Stomach (tissue), 9 donors: ENCODE measurements around the gene IL20RA. TPM values are rescaled to one million over a fixed set of nuclear protein-coding genes. Genes with fewer than 3 reads are reported as not detected.

ENCODE experiments used
- DNase-seq, 2 donors: peaks; one replicate each; pipeline versions ENCODE4 v3.0.0 to v3.0.0-alpha.2; 2013 to 2019
- H3K27ac ChIP-seq, 5 donors: fragments of 200-600 bp in 4 of 5; sonication (generic) in 4 of 5; one replicate each; pipeline ENCODE4 v1.5.1; 2013 to 2019; ENCODE audit warnings: mild to moderate bottlenecking in 1 of 5, moderate library complexity in 1 of 5
- H3K27me3 ChIP-seq, 3 donors: fragments of 200-600 bp; sonication (generic); one replicate each; pipeline ENCODE4 v1.5.1; 2017 to 2019; ENCODE audit warnings: mixed run types in 1 of 3
- H3K36me3 ChIP-seq, 4 donors: fragments of 200-600 bp; sonication (generic); 1 replicate in 3 of 4; 2 replicates in 1 of 4; pipeline ENCODE4 v1.5.1; 2016 to 2019
- H3K4me1 ChIP-seq, 4 donors: fragments of 200-600 bp; sonication (generic); one replicate each; pipeline ENCODE4 v1.5.1; 2016 to 2019
- H3K4me3 ChIP-seq, 4 donors: fragments of 200-600 bp; sonication (generic) in 3 of 4; one replicate each; pipeline ENCODE4 v1.5.1; 2016 to 2019; ENCODE audit warnings: mild to moderate bottlenecking in 1 of 4
- H3K9me3 ChIP-seq, 4 donors: fragments of 200-600 bp; sonication (generic); one replicate each; pipeline ENCODE4 v1.5.1; 2016 to 2019
- EP300 ChIP-seq: sonication (generic); formaldehyde crosslinking; IDR thresholded peaks from one replicate; pipeline ENCODE4 v1.6.1; 2017; ENCODE audit warnings: antibody characterized with exemption
- POLR2A ChIP-seq, 4 donors: fragments of 450-650 bp; IDR thresholded peaks; one replicate each; pipeline ENCODE4 v1.6.1; 2016; ENCODE audit warnings: antibody characterized with exemption in 4 of 4, control low read depth in 2 of 4, mild to moderate bottlenecking in 1 of 4, moderate library complexity in 1 of 4
- POLR2AphosphoS5 ChIP-seq, 3 donors: sonication (generic); formaldehyde crosslinking; IDR thresholded peaks; one replicate each; pipeline ENCODE4 v1.6.1; 2016; ENCODE audit warnings: antibody characterized with exemption in 3 of 3
- WGBS, 5 donors: extraction: QIAGEN DNeasy Blood & Tissue Kit in 3 of 5; methylation state at CpG; one replicate each; pipeline versions ENCODE4 v1.1.5 to v1.1.7; 2013 to 2018; 5-methylcytosine and 5-hydroxymethylcytosine counted together
- intact Hi-C: fragments of 100-400 bp; cut with DNase I; formaldehyde crosslinking; loops from one replicate; pipeline ENCODE4 v1.15.1; 2023; ENCODE audit warnings: low total_unique reads
- polyA plus RNA-seq, 3 donors: library from polyadenylated mRNA; stranded (reverse); fragments of 200-250 nt; gene quantifications; one replicate each; pipeline ENCODE4 v1.2.3, GENCODE V29; 2013
- total RNA-seq, 5 donors: library from RNA; depleted of rRNA; stranded (reverse); fragments of >200 nt; gene quantifications; one replicate each; pipeline versions ENCODE4 v1.1.0 to v1.2.3, GENCODE V29; 2014 to 2016
- TF ChIP-seq, protein P1 (sequence below), 7 experiments: fragments of 450-650 bp in 4 of 7; fragments of 200-600 bp in 3 of 7; sonication (generic) in 3 of 7; IDR thresholded peaks; one replicate each; pipeline ENCODE4 v1.5.1; 2016 to 2019; ENCODE audit warnings: antibody characterized with exemption in 7 of 7, control low read depth in 2 of 7, mild to moderate bottlenecking in 1 of 7
- donor health status: healthy with polysubstance abuse.
- donor health status: Bipolar disorder and iron deficiency.
- donor health status: healthy.

The IL20RA gene
- total and polyA plus RNA-seq, 8 donors = 0.45 to 38.5 (median 7.0) TPM

GRCh38 chr6:137011406-137011805 lies 33.4 kb downstream of the IL20RA start:
- no peak overlapping the region for H3K4me3 ChIP-seq
- no peaks in the 10 kb centered on the region for H3K9me3 ChIP-seq
- no peak overlapping the region for H3K27ac ChIP-seq
- H3K27me3 ChIP-seq = no peaks in the 10 kb centered on the region
- peaks cover 0 to 20% (median 10%) of the 10 kb centered on the region in 4 donors for H3K36me3 ChIP-seq
- no peak for DNase-seq
- peaks cover 0 to 4% (median 0%) of the 10 kb centered on the region in 4 donors for H3K4me1 ChIP-seq
- TF ChIP-seq EP300 (no peak), POLR2A (IDR thresholded peaks at IDR 0.05) (no peak), POLR2AphosphoS5 (IDR thresholded peaks at IDR 0.05) (no peak)
- TF ChIP-seq, protein P1, sequence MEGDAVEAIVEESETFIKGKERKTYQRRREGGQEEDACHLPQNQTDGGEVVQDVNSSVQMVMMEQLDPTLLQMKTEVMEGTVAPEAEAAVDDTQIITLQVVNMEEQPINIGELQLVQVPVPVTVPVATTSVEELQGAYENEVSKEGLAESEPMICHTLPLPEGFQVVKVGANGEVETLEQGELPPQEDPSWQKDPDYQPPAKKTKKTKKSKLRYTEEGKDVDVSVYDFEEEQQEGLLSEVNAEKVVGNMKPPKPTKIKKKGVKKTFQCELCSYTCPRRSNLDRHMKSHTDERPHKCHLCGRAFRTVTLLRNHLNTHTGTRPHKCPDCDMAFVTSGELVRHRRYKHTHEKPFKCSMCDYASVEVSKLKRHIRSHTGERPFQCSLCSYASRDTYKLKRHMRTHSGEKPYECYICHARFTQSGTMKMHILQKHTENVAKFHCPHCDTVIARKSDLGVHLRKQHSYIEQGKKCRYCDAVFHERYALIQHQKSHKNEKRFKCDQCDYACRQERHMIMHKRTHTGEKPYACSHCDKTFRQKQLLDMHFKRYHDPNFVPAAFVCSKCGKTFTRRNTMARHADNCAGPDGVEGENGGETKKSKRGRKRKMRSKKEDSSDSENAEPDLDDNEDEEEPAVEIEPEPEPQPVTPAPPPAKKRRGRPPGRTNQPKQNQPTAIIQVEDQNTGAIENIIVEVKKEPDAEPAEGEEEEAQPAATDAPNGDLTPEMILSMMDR (IDR thresholded peaks at IDR 0.05) = no peak
- intact Hi-C loops = no loop called here
- 77 to 86% (median 86%) methylated on average over 2 of the region's 2 CpGs for WGBS, 5 donors

DNA sequence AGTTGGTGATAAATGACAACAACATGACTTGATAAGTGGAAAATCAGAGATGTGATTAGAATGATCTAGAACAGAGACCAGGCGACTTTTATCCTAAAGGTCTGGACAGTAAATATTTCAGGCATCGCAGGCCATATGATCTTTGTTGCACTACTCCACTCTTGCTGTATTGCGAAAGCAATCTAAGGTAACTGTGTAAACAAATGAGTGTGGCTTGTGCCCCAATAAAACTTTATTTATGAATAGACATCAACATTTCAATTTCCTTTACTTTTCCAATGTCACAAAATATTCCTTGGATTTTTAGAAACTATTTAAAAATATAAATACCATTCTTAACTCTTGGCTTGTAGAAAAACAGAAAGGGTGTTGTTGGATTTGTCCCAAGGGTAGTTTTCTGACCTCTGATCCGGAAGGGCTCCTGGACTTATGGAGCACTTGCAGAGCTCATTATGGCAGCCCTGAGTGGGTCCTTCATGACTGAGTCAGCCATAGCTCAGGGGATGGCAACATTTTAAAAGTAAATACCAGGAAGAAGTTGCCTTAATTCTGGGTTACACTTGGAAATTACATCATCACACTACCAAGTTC lies 34.5 kb downstream of the IL20RA start:
- no peaks in the 10 kb centered on the region for H3K4me1 ChIP-seq
- intact Hi-C loops = no loop called here
- DNase-seq = no peak
- H3K27ac ChIP-seq = no peak overlapping the region
- H3K36me3 ChIP-seq = peaks cover 0 to 28% (median 16%) of the 10 kb centered on the region in 4 donors
- no peaks in the 10 kb centered on the region for H3K27me3 ChIP-seq
- WGBS, 5 donors = 93 to 97% (median 95%) methylated on average over 4 of the region's 4 CpGs
- no peak overlapping the region for H3K4me3 ChIP-seq
- no peaks in the 10 kb centered on the region for H3K9me3 ChIP-seq
- TF ChIP-seq POLR2AphosphoS5 (IDR thresholded peaks at IDR 0.05) (no peak), POLR2A (IDR thresholded peaks at IDR 0.05) (no peak), EP300 (no peak)
- TF ChIP-seq, protein P1 (IDR thresholded peaks at IDR 0.05) = no peak

DNA sequence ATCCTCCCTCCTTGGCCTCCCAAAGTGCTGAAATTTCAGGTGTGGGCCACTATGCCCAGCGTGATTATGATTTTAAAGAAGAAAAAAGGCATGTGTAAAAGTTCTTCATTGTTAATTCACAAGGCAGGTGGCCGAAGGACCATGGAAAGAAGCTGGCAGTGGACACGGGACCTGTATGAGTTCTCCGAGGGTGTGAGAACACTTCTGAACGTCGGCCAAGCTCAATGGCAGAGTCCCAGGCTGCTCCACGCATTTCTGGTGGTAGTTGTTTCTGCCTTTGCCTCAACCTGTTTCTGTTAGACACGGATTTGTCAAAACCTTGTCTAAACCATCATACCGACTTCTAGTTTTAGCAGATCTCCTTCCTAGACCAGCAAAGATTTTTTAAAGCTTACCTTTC lies 36.6 kb downstream of the IL20RA start:
- H3K27me3 ChIP-seq = no peaks in the 10 kb centered on the region
- peaks cover 0 to 29% (median 16%) of the 10 kb centered on the region in 4 donors for H3K36me3 ChIP-seq
- no peak overlapping the region for H3K27ac ChIP-seq
- no peaks in the 10 kb centered on the region for H3K9me3 ChIP-seq
- TF ChIP-seq, protein P1 (IDR thresholded peaks at IDR 0.05) = no peak
- no peak for TF ChIP-seq POLR2A (IDR thresholded peaks at IDR 0.05)
- TF ChIP-seq EP300 = no peak
- no peak for TF ChIP-seq POLR2AphosphoS5 (IDR thresholded peaks at IDR 0.05)
- no peak overlapping the region for H3K4me3 ChIP-seq
- DNase-seq = no peak
- 83 to 90% (median 89%) methylated on average over 9 of the region's 9 CpGs for WGBS, 5 donors
- no peaks in the 10 kb centered on the region for H3K4me1 ChIP-seq
- intact Hi-C loops = no loop called here

DNA sequence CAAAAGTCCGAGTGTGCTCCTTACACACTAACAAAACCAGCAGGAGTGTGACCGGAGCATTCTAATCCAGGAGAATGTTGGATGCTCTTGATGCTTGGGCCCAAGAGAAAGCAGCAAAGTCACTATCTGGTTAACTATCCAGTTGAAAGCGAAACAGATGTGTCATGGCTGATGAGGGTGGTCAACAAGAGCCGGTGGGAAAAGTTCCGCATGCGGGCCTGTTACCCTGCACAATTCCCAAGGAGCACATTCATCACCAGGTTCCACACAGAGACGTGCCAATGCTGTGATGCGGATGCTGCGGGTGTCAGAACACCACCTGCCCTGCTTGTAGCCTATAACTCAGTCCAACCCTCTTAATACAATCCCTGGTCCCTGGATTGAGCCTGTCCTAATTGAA lies 38.7 kb downstream of the IL20RA start:
- Histone ChIP-seq H3K4me3 (no peak overlapping the region), H3K27ac (no peak overlapping the region), H3K27me3 (no peaks in the 10 kb centered on the region), H3K9me3 (no peaks in the 10 kb centered on the region), H3K36me3 (peaks cover 0 to 29% (median 16%) of the 10 kb centered on the region in 4 donors), H3K4me1 (peaks cover 4 to 11% (median 9%) of the 10 kb centered on the region in 4 donors)
- WGBS, 5 donors = 86 to 95% (median 95%) methylated on average over 9 of the region's 9 CpGs
- DNase-seq = no peak
- TF ChIP-seq EP300 (no peak), POLR2AphosphoS5 (IDR thresholded peaks at IDR 0.05) (no peak), POLR2A (IDR thresholded peaks at IDR 0.05) (no peak)
- TF ChIP-seq, protein P1 (IDR thresholded peaks at IDR 0.05) = no peak
- intact Hi-C loops = no loop called here
